Prostate gland (tissue), 2 donors: Measurements from ENCODE around the gene TMEM135. TPM values are rescaled to one million over a fixed set of nuclear protein-coding genes. Genes with fewer than 3 reads are reported as not detected.

Experiments used
- DNase-seq: peaks from one replicate; pipeline ENCODE4 v3.0.0-alpha.2; 2019; ENCODE audit warnings: low spot score
- H3K27ac ChIP-seq, 2 donors: fragments of 200-600 bp; sonication (generic); 2 replicates each; pipeline ENCODE4 v1.5.1; 2017 to 2019
- H3K27me3 ChIP-seq: fragments of 200-600 bp; sonication (generic); replicated peaks from 2 replicates; pipeline ENCODE4 v1.5.1; 2019; ENCODE audit not compliant: insufficient read depth
- H3K36me3 ChIP-seq, 2 donors: fragments of 200-600 bp; sonication (generic); 1 replicate in 1 of 2; 2 replicates in 1 of 2; pipeline versions ENCODE4 v1.5.1 to v1.8.1; 2017 to 2019
- H3K4me1 ChIP-seq: fragments of 200-600 bp; sonication (generic); replicated peaks from 2 replicates; pipeline ENCODE4 v1.5.1; 2019
- H3K4me3 ChIP-seq, 2 donors: fragments of 200-600 bp; sonication (generic); 2 replicates each; pipeline ENCODE4 v1.5.1; 2017 to 2019
- H3K9me3 ChIP-seq: fragments of 200-600 bp; sonication (generic); 2 replicates; pipeline ENCODE4 v1.5.1; 2017
- POLR2A ChIP-seq: fragments of 450-650 bp; IDR thresholded peaks from one replicate; pipeline ENCODE4 v1.6.1; 2016; ENCODE audit warnings: antibody characterized with exemption, mild to moderate bottlenecking
- POLR2AphosphoS5 ChIP-seq: sonication (generic); formaldehyde crosslinking; IDR thresholded peaks from one replicate; pipeline ENCODE4 v1.6.1; 2017; ENCODE audit warnings: antibody characterized with exemption
- WGBS: methylation state at CpG from one replicate; pipeline ENCODE4 v1.1.5; 2018; 5-methylcytosine and 5-hydroxymethylcytosine counted together
- intact Hi-C: fragments of 100-400 bp; cut with DNase I; formaldehyde crosslinking; loops from one replicate; pipeline ENCODE4 v1.14.2; 2022
- total RNA-seq, 2 donors: library from RNA; depleted of rRNA; stranded (reverse); fragments of >200 nt; gene quantifications; one replicate each; pipeline ENCODE4 v1.1.0, GENCODE V29; 2016
- TF ChIP-seq, protein P1 (sequence below), 4 experiments: fragments of 200-600 bp in 2 of 4; fragments of 450-650 bp in 2 of 4; sonication (generic) in 2 of 4; IDR thresholded peaks; 1 replicate in 3 of 4; 2 replicates in 1 of 4; pipeline ENCODE4 v1.5.1; 2016 to 2019; ENCODE audit warnings: antibody characterized with exemption in 4 of 4, mild to moderate bottlenecking in 2 of 4, moderate library complexity in 2 of 4

The TMEM135 gene
- total RNA-seq, 2 donors from 2014 or later, result 22.3 to 42.1 TPM

DNA sequence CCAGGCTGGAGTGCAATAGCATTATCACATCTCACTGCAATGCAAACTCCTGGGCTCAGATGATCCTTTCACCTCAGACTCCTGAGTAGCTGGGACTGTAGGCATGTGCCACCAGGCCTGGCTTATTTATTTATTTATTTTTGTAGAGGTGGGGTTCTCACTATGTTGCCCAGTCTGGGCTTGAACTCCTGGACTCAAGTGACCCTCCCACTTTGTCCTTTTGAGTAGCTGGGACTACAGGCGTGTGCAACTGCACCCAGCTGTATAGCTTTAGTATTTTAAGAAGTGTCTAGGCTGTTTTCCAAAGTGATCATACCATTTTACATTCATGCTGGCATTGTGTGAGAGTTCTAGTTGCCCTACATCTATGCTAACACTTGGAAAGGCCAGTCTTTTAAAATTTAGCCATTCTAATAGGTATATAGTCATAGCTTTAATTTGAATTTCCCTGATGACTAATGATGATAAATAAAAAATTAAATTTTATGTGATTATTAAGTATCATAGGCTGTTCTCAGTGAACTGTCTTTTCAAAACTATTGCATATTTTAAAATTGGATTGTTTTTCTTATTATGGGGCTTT lies 96.9 kb downstream of the TMEM135 start:
- TF ChIP-seq POLR2AphosphoS5 (no peak), POLR2A (no peak)
- TF ChIP-seq, protein P1, sequence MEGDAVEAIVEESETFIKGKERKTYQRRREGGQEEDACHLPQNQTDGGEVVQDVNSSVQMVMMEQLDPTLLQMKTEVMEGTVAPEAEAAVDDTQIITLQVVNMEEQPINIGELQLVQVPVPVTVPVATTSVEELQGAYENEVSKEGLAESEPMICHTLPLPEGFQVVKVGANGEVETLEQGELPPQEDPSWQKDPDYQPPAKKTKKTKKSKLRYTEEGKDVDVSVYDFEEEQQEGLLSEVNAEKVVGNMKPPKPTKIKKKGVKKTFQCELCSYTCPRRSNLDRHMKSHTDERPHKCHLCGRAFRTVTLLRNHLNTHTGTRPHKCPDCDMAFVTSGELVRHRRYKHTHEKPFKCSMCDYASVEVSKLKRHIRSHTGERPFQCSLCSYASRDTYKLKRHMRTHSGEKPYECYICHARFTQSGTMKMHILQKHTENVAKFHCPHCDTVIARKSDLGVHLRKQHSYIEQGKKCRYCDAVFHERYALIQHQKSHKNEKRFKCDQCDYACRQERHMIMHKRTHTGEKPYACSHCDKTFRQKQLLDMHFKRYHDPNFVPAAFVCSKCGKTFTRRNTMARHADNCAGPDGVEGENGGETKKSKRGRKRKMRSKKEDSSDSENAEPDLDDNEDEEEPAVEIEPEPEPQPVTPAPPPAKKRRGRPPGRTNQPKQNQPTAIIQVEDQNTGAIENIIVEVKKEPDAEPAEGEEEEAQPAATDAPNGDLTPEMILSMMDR (IDR thresholded peaks at IDR 0.05), result no peak
- Histone ChIP-seq H3K4me1 (no peaks in the 10 kb centered on the region), H3K27me3 (no peaks in the 10 kb centered on the region), H3K9me3 (no peaks in the 10 kb centered on the region), H3K27ac (no peak overlapping the region), H3K4me3 (no peak overlapping the region), H3K36me3 (no peaks in the 10 kb centered on the region)
- intact Hi-C loops, result no loop called here
- no peak for DNase-seq
- 100% methylated on average over 1 of the region's 1 CpG for WGBS

DNA sequence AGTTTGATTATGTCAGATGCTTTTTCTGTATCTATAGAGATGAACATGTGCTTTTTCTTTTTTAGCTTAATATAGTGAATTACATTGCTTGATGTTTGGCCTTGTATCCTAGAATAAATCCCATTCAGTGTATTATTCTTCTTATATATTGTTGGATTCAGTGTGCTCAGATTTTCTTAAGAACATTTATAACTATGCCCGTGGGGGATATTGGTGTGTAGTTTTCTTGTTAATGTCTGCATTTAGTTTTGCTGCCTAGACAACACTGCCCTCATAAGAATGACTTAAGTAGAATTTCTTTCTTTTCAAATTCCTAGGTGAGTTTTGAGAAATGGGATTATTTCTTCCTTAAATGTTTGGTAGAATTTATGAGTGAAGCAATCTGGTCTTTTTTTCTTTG lies 98.5 kb downstream of the TMEM135 start:
- Histone ChIP-seq H3K27ac (no peak overlapping the region), H3K9me3 (no peaks in the 10 kb centered on the region), H3K27me3 (no peaks in the 10 kb centered on the region), H3K4me1 (no peaks in the 10 kb centered on the region), H3K4me3 (no peak overlapping the region), H3K36me3 (no peaks in the 10 kb centered on the region)
- 86% methylated on average over 1 of the region's 1 CpG for WGBS
- DNase-seq, result no peak
- intact Hi-C loops, result no loop called here
- TF ChIP-seq POLR2A (no peak), POLR2AphosphoS5 (no peak)
- TF ChIP-seq, protein P1 (IDR thresholded peaks at IDR 0.05), result no peak

DNA sequence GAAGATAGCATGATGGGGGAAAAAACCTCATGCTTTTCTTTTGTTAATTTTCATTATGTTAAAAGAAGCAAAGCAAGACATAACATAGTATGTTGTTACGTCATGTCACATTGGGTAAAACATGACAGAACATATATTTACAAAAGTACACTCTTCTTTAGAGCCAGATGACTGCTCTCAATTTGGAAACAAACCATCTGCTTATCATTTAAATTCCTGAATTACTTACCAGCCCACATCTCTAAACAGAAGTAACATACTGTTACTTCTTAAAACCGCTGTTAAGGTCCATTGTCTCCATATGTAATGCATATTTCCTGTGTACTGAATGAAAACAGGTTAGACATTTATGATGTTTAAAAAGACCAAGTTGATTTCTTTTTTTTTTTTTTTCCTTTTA lies 100.0 kb downstream of the TMEM135 start:
- DNase-seq, result no peak
- Histone ChIP-seq H3K9me3 (no peaks in the 10 kb centered on the region), H3K36me3 (no peaks in the 10 kb centered on the region), H3K4me3 (no peak overlapping the region), H3K27ac (no peak overlapping the region), H3K27me3 (no peaks in the 10 kb centered on the region), H3K4me1 (no peaks in the 10 kb centered on the region)
- 66% methylated on average over 2 of the region's 2 CpGs for WGBS
- TF ChIP-seq POLR2AphosphoS5 (no peak), POLR2A (no peak)
- TF ChIP-seq, protein P1 (IDR thresholded peaks at IDR 0.05), result no peak
- intact Hi-C loops, result no loop called here

DNA sequence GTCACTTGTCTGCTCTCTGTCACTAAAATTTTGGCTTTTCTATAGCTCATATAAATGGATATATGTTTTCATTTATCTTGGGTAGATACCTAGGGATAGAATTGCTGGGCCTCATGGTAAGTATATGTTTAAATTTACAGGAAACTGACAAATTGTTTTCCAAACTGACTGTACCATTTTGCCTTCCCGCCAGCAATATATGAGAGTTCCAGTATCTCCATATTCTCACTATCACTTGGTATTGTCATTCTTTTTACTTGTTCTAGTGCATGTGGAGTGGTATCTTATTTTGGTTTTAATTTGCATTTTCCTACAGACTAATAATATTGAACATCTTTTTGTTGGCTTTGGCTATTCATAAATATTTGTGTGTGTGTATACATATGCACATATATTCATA lies 101.7 kb downstream of the TMEM135 start:
- no peaks in the 10 kb centered on the region for H3K9me3 ChIP-seq
- no peak for DNase-seq
- intact Hi-C loops, result no loop called here
- H3K27me3 ChIP-seq, result no peaks in the 10 kb centered on the region
- 0% methylated on average over 1 of the region's 1 CpG for WGBS
- H3K4me1 ChIP-seq, result no peaks in the 10 kb centered on the region
- no peaks in the 10 kb centered on the region for H3K36me3 ChIP-seq
- no peak overlapping the region for H3K4me3 ChIP-seq
- no peak overlapping the region for H3K27ac ChIP-seq
- TF ChIP-seq, protein P1 (IDR thresholded peaks at IDR 0.05), result no peak
- TF ChIP-seq POLR2A, result no peak
- TF ChIP-seq POLR2AphosphoS5, result no peak

DNA sequence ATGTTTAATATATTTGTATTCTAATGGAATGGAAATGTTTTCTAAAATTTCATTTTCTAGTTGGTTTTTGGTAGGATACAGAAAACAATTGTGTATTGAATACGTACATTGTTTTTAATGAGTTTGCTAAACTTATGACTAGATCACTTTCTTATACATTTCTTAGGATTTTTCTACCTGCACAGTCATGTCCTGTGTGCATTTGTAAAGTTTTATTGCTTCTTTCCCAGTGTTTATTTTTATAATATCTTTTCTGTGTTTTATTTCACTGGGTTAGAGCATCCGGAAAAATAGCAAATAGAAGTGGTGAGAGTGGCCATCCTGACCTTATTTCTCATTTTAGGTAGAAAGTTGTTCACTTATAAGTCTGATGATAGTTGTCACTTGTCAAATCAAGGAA lies 103.6 kb downstream of the TMEM135 start:
- WGBS, result 17% methylated on average over 2 of the region's 2 CpGs
- Histone ChIP-seq H3K4me3 (no peak overlapping the region), H3K36me3 (no peaks in the 10 kb centered on the region), H3K4me1 (no peaks in the 10 kb centered on the region), H3K27me3 (no peaks in the 10 kb centered on the region), H3K9me3 (no peaks in the 10 kb centered on the region), H3K27ac (no peak overlapping the region)
- intact Hi-C loops, result no loop called here
- TF ChIP-seq POLR2AphosphoS5 (no peak), POLR2A (no peak)
- TF ChIP-seq, protein P1 (IDR thresholded peaks at IDR 0.05), result no peak
- no peak for DNase-seq
